Measurements from ENCODE around the gene VDAC1.
"Not testable (repeated sequence)": the region's sequence is repeated elsewhere in the genome, so short reads cannot be mapped to it uniquely, and the experiment has no call there.

Gene VDAC1

DNA sequence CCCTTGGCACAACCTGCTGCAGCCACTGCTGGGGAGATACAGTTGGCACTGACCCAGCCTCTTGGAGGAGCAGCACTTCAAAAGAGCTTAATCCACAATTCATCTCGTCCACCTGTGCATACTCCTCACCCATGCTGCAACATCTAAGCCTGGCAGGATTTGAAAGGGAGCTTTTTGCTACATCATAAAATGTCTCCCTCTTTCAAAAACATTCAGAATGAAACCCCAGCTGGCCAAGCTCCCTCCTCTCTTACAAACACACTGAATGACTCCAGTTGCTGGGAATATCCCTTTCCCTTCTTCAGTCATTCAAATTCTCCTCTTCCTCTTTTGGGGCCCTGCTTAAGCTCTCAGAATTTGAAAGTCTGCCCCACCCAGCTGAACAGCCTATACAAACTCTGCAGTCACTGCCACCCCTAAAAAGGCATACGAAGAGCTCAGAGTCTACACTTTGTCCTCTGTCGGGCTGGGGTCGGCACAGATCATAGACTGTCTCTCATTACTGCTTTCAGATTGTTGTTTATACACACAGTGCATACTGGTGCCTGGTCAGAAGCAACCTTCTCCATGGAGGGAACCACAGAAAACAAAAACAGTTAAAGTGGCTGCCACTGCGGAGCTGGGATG is 27.5 kb downstream of the VDAC1 start:
- no peak overlapping the region for H3K4me3 ChIP-seq (ENCODE audit: low read depth, low read length)
- TF ChIP-seq, protein P1, sequence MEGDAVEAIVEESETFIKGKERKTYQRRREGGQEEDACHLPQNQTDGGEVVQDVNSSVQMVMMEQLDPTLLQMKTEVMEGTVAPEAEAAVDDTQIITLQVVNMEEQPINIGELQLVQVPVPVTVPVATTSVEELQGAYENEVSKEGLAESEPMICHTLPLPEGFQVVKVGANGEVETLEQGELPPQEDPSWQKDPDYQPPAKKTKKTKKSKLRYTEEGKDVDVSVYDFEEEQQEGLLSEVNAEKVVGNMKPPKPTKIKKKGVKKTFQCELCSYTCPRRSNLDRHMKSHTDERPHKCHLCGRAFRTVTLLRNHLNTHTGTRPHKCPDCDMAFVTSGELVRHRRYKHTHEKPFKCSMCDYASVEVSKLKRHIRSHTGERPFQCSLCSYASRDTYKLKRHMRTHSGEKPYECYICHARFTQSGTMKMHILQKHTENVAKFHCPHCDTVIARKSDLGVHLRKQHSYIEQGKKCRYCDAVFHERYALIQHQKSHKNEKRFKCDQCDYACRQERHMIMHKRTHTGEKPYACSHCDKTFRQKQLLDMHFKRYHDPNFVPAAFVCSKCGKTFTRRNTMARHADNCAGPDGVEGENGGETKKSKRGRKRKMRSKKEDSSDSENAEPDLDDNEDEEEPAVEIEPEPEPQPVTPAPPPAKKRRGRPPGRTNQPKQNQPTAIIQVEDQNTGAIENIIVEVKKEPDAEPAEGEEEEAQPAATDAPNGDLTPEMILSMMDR (conservative IDR thresholded peaks at IDR 0.05; ENCODE audit: low read depth, low read length), result no peak
- no peak for DNase-seq (ENCODE audit: low read depth)

DNA sequence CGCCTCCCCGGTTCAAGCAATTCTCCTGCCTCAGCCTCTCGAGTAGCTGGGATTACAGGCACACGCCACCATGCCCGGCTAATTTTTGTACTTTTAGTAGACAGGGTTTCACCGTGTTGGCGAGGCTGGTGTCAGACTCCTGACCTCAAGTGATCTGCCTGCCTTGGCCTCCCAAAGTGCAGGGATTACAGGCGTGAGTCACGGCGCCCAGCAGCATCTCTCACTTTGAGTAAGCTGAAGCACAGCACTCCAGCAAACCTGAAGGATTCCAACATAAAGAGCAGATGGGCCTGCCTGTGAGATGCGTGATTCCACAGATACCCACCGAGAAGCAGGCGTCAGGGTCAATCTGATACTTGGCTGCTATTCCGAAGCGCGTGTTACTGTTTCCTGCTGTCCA is 29.2 kb downstream of the VDAC1 start:
- not testable (repeated sequence) for H3K4me3 ChIP-seq (ENCODE audit: low read depth, low read length); DNase-seq (ENCODE audit: low read depth)

DNA sequence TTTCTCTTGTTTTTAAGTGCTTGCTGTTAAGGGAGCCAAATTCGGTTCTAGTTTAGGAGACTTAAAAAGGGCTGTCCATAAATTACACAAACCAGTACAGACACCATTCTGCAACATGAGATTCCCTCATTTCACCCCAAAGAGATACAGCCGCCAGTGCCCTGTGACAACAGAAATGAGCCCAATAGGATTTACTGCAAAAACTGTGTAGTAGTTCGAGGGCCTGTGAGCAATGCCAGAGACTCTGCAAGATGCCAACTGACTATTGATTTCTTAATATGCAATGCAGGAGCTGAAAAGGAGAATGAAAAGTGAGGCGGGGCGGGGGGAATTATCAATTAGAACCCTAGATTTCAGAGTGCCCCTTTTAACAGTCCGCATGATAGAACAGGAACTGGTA is 30.6 kb downstream of the VDAC1 start:
- DNase-seq (ENCODE audit: low read depth), result no peak
- H3K4me3 ChIP-seq (ENCODE audit: low read depth, low read length), result no peak overlapping the region
- TF ChIP-seq, protein P1 (conservative IDR thresholded peaks at IDR 0.05; ENCODE audit: low read depth, low read length), result no peak

DNA sequence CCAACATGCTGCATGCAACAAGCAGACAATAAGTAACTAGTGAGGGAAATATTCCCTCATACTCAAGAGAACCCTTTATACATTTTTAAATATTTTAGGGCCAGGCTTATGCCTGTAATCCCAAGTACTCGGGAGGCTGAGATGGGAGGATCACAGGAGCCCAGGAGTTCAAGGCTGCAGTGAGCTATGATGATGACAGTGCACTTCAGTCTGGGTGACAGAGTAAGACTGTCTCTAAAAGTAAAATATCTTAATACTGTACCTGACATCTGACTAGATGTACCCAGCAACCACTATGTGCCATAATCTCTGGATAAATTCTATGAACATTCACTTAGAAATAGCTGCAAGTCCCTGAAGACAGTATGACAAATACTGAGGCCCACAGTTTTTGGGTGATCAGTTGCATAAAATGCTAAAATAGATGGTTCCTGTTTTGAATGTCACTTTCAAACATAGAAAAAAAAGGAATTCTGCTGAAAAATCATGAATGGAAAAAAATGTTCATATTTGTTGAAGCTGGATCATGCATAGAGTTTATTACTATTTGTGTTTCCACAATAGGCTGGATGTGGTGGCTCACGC is 34.4 kb downstream of the VDAC1 start:
- no peak for DNase-seq (ENCODE audit: low read depth)
- H3K4me3 ChIP-seq (ENCODE audit: low read depth, low read length), result no peak overlapping the region
- TF ChIP-seq, protein P1 (conservative IDR thresholded peaks at IDR 0.05; ENCODE audit: low read depth, low read length), result no peak

DNA sequence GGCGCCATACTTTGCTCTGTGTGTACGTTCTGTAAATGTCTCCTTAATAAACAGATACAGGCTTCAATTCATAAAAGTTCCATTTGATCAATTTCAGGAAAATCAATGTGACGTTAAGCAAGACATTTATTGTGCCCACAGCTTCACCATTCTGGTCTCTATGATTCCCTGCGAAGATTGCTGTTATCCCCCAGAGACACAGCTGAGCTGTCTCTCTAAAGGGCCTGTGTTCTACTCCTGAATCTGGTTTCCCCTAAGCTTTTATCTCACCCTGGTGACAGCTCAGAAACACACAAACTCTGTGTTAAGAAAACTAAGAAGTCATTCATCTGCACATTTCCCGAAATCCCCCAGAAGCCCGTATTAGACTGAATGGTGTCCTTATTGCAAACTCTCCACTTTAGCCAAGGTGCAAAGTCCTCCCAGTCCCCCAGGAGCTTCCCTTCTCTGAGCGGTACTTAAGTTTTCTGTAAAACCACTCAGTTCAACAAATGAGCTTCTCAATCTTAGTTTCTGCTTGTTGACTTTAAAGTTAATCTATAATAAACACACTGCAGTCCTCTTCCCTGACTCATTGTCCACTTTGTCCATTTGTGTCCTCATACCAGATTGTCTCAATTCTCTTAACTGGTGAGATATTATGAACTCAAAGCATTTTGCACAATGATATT is 35.0 kb downstream of the VDAC1 start:
- no peak overlapping the region for H3K4me3 ChIP-seq (ENCODE audit: low read depth, low read length)
- DNase-seq (ENCODE audit: low read depth), result no peak
- TF ChIP-seq, protein P1 (conservative IDR thresholded peaks at IDR 0.05; ENCODE audit: low read depth, low read length), result no peak

DNA sequence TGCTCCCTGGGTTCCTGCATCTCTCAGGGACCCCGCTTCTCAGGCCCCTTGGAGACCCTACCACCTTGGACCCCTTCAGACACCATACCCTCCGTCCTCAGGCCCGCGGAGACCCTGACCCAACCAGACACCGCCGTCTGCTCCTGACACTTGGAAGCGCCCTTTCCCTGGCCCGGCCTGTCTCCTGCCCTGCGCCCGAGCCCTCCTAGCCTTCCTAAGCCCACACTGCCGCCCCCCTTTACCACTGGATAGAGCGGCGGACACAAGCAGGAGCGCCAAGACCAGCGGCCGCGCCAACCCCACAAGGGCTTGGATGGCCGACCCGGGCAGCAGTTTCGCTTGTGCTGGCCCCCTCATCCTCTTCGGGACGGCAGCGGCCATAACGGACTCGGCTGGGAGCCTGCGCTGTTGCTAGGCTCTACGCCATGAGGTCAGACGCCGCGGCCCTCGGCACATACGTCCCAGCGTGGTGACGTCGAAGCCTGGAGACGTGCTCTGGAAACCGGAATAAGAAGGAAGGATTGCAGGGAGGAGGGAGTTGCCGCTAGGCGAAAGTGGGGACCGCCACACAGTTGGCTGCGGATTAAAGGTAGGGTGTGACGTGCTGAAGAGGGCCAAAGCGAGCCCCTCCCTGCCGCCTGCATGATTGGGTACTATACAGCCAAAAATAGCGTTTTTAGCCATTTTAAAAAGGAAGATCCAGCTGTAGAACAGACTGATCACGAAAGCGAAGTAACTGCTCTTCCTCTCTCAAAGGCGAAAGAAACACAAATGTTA is 36.4 kb downstream of the VDAC1 start, which contains the start of gene C5orf15:
C5orf15 (minus strand) TSS at position 422 of the 777 bp plus-strand sequence; CDS start at position 381, 41 bp downstream.
- H3K4me3 ChIP-seq (ENCODE audit: low read depth, low read length), result peak within 1 kb of the TSS; percentile 98
- TF ChIP-seq, protein P1 (conservative IDR thresholded peaks at IDR 0.05; ENCODE audit: low read depth, low read length), result peak; percentile 38
- peak; percentile 98 for DNase-seq (ENCODE audit: low read depth)

DNA sequence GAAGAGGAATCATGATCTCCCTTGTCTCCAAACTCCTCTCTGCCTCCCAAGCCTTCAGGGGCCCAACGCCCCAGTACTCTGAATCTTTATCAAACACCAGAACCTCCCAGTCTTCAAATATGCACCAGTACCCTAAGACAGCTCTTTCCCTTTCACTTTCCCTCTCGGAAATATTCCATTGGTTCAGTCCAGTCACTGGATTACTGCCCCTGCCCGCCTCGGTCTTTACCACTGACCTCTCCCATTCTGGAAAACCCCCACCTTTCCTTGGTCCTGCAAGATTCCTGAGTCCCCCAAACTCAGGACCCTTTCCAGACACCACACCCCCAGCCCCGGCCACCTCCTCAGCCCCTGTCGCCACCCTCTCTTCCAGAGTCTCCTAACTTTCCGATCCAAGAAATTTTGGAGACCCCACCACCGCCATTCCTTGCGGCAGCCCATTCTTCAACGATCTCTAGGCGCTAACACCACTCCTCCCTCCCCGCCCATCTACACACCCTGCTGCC is 37.0 kb downstream of the VDAC1 start:
- DNase-seq (ENCODE audit: low read depth), result peak; percentile 68
- TF ChIP-seq, protein P1 (conservative IDR thresholded peaks at IDR 0.05; ENCODE audit: low read depth, low read length), result no peak
- H3K4me3 ChIP-seq (ENCODE audit: low read depth, low read length), result peak overlapping the region; percentile 98
